ENCODE measurements around the gene HOXA2. TPM values are rescaled to one million over a fixed set of nuclear protein-coding genes. Genes with fewer than 3 reads are reported as not detected.

HOXA2 gene
- total and polyA plus RNA-seq, 7 donors, result 0.17 to 1.1 (median 0.42) TPM

GRCh38 chr7:27078616-27079233, 23.8 kb downstream of the HOXA2 start:
- WGBS, 3 donors, result 96 to 99% (median 97%) methylated on average over 5 of the region's 5 CpGs
- Histone ChIP-seq H3K4me3 (no peak overlapping the region), H3K27ac (no peak overlapping the region), H3K9me3 (no peaks in the 10 kb centered on the region), H3K4me1 (no peaks in the 10 kb centered on the region), H3K36me3 (ENCODE audit: insufficient read depth in 1 of 2, low read depth in 1 of 2) (no peaks in the 10 kb centered on the region), H3K27me3 (ENCODE audit: insufficient read depth in 3 of 3, low read length in 2 of 3) (no peaks in the 10 kb centered on the region)
- TF ChIP-seq, protein P1, sequence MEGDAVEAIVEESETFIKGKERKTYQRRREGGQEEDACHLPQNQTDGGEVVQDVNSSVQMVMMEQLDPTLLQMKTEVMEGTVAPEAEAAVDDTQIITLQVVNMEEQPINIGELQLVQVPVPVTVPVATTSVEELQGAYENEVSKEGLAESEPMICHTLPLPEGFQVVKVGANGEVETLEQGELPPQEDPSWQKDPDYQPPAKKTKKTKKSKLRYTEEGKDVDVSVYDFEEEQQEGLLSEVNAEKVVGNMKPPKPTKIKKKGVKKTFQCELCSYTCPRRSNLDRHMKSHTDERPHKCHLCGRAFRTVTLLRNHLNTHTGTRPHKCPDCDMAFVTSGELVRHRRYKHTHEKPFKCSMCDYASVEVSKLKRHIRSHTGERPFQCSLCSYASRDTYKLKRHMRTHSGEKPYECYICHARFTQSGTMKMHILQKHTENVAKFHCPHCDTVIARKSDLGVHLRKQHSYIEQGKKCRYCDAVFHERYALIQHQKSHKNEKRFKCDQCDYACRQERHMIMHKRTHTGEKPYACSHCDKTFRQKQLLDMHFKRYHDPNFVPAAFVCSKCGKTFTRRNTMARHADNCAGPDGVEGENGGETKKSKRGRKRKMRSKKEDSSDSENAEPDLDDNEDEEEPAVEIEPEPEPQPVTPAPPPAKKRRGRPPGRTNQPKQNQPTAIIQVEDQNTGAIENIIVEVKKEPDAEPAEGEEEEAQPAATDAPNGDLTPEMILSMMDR (IDR thresholded peaks at IDR 0.05), result no peak
- ATAC-seq (no peak), DNase-seq (no peak)
- intact Hi-C loops (cut with DNase I), result no loop called here

DNA sequence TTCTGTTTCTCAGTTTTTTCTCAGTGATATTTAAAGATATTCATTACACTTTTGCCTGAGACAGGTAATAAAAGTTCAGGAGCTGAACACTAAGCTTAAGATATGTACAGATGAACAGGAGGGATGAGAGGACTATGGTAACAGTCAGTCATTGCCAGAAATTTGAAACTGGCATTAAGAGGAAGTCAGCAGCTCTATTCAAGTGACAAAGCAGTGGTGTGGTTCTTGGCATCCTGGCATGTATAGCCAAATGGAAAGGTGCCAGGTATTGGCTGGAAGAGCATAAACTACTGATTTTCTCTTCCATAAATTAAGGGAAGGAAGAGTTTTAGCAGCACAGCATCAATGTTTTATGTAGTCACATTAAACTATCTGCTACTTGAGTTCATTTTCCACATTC, 29.4 kb downstream of the HOXA2 start:
- ATAC-seq, result peak in 3 of 4 donors; percentile 59 to 63 (median 60)
- Histone ChIP-seq H3K4me1 (peaks cover 14% of the 10 kb centered on the region), H3K27ac (no peak overlapping the region), H3K27me3 (ENCODE audit: insufficient read depth in 3 of 3, low read length in 2 of 3) (no peaks in the 10 kb centered on the region), H3K36me3 (ENCODE audit: insufficient read depth in 1 of 2, low read depth in 1 of 2) (no peaks in the 10 kb centered on the region), H3K9me3 (no peaks in the 10 kb centered on the region), H3K4me3 (no peak overlapping the region)
- no peak for DNase-seq
- TF ChIP-seq, protein P1 (IDR thresholded peaks at IDR 0.05), result no peak
- intact Hi-C loops (cut with DNase I), result no loop called here

DNA sequence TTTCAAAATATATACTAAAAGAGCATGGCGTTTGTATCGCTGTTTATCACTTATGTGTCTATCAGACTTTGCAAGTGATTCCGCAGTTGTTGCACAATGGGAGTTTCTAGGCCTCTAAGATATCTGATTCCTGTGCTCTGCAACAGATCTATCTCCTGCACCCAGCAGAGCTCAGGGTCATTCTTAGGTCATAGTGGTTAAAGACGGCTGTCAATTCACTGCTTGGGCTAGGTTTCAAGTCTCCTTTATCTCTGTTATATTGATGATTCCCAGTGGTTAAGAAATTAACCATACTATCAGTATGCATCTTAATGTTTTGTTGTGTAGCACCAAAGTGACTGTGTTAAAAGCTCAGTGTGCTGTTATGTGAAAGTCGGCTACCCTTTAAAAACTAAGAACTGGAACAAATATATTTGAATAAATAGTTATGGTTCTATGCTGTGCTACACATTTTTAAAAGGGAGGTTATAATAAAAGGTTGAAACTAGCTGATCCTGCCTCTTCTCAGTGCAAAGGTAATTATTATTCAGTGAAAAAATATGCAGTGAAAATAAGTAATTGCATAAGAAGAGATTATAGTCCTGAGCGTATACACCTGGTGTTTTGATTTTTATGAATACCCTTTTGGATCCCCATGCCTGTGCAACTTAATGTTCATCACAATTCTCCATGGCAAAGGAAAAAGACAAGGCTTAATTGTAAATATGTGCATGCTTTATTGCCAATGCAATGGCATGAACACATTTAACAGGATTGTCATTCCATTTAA, 30.7 kb downstream of the HOXA2 start:
- DNase-seq (no peak), ATAC-seq (peak in 3 of 4 donors; percentile 70 to 91 (median 91))
- WGBS, 3 donors, result 40 to 45% (median 41%) methylated on average over 6 of the region's 6 CpGs
- Histone ChIP-seq H3K36me3 (ENCODE audit: insufficient read depth in 1 of 2, low read depth in 1 of 2) (no peaks in the 10 kb centered on the region), H3K27ac (no peak overlapping the region), H3K9me3 (no peaks in the 10 kb centered on the region), H3K4me1 (peaks cover 14% of the 10 kb centered on the region), H3K4me3 (no peak overlapping the region), H3K27me3 (ENCODE audit: insufficient read depth in 3 of 3, low read length in 2 of 3) (no peaks in the 10 kb centered on the region)
- intact Hi-C loops (cut with DNase I), result no loop called here
- TF ChIP-seq, protein P1 (IDR thresholded peaks at IDR 0.05), result no peak

- Histone ChIP-seq H3K36me3 (ENCODE audit: insufficient read depth in 1 of 2, low read depth in 1 of 2) (no peaks in the 10 kb centered on the region), H3K4me1 (peaks cover 14% of the 10 kb centered on the region), H3K9me3 (no peaks in the 10 kb centered on the region), H3K4me3 (no peak overlapping the region), H3K27me3 (ENCODE audit: insufficient read depth in 3 of 3, low read length in 2 of 3) (no peaks in the 10 kb centered on the region), H3K27ac (no peak overlapping the region)
- ATAC-seq (no peak), DNase-seq (no peak)
- intact Hi-C loops (cut with DNase I), result loop anchor here in 1 of 2 donors (5.0 kb wide), 1 partner anchor 36 kb away; no protein-coding TSS in a partner anchor
- TF ChIP-seq, protein P1 (IDR thresholded peaks at IDR 0.05), result no peak
- 89 to 100% (median 98%) methylated on average over 1 of the region's 1 CpG for WGBS, 3 donors
Observed at GRCh38 chr7:27068259-27068658, 34.2 kb downstream of the HOXA2 start.

All from psoas muscle (tissue), 8 donors.